ENCODE data around the gene PTP4A2. TPM values are rescaled to one million over a fixed set of nuclear protein-coding genes. Genes with fewer than 3 reads are reported as not detected.

PTP4A2 gene
- total RNA-seq, 1 experiment from 2014 or later, result 201 TPM

DNA sequence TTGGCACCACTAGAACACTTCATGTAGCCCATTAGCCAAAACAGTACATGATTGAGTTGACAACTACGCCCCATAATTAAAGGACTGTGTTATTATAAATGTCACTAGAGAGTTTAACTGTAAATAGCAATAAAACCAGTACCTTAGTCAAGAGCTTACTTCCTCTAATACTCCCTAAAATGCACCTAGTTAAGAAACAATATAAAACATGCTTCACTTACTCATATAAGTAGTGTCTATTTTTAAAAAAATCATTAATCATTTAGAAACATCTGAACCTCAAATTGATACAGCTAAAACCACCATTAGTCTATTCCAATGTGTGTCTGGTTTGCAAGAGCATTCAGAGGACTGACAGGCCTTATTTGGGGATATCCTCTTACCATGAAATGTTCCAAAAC is 25.3 kb downstream of the PTP4A2 start:
- peaks cover 87% of the 10 kb centered on the region for H3K36me3 ChIP-seq (ENCODE audit: low read depth)
- ChIA-PET CTCF (interaction anchor here (1.0 kb wide), 1 partner anchor 93 kb away, joined by 4 read pairs; no protein-coding TSS in a partner anchor), POLR2A (ENCODE audit: unreplicated experiment) (interaction anchor here (0.6 kb wide), 1 partner anchor 101 kb away, joined by 22 read pairs; the partner anchor contains the start of gene KHDRBS1)
- H3K9me3 ChIP-seq (ENCODE audit: insufficient read depth, low read depth), result no peaks in the 10 kb centered on the region
- H3K4me2 ChIP-seq, result no peak overlapping the region
- H3K4me3 ChIP-seq, result no peak overlapping the region
- H3K9me2 ChIP-seq (ENCODE audit: insufficient read depth), result no peaks in the 10 kb centered on the region
- peaks cover 21% of the 10 kb centered on the region; the same call in 1 of the 2 replicates for H3K4me1 ChIP-seq (replicated peaks; ENCODE audit: insufficient read depth)
- no peak for DNase-seq
- intact Hi-C loops (cut with micrococcal nuclease; ENCODE audit: unreplicated experiment), result no loop called here
- H3K79me2 ChIP-seq (ENCODE audit: low read depth), result peaks cover 92% of the 10 kb centered on the region
- peaks cover 91% of the 10 kb centered on the region for H4K20me1 ChIP-seq (ENCODE audit: insufficient read depth)
- no peaks in the 10 kb centered on the region for H3K27me3 ChIP-seq (ENCODE audit: insufficient read depth, low read depth)
- no peak overlapping the region for H2AFZ ChIP-seq
- peak overlapping the region; percentile 10 for H3K27ac ChIP-seq
- no TSS peak for BruUV-seq (replicated peaks)
- TF ChIP-seq, protein P1, sequence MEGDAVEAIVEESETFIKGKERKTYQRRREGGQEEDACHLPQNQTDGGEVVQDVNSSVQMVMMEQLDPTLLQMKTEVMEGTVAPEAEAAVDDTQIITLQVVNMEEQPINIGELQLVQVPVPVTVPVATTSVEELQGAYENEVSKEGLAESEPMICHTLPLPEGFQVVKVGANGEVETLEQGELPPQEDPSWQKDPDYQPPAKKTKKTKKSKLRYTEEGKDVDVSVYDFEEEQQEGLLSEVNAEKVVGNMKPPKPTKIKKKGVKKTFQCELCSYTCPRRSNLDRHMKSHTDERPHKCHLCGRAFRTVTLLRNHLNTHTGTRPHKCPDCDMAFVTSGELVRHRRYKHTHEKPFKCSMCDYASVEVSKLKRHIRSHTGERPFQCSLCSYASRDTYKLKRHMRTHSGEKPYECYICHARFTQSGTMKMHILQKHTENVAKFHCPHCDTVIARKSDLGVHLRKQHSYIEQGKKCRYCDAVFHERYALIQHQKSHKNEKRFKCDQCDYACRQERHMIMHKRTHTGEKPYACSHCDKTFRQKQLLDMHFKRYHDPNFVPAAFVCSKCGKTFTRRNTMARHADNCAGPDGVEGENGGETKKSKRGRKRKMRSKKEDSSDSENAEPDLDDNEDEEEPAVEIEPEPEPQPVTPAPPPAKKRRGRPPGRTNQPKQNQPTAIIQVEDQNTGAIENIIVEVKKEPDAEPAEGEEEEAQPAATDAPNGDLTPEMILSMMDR (conservative IDR thresholded peaks at IDR 0.05), result no peak
- no peak for TF ChIP-seq EZH2 (IDR thresholded peaks at IDR 0.05; ENCODE audit: low read depth)
- peaks cover 89% of the 10 kb centered on the region for H3F3A ChIP-seq (ENCODE audit: insufficient read depth, low read depth)

DNA sequence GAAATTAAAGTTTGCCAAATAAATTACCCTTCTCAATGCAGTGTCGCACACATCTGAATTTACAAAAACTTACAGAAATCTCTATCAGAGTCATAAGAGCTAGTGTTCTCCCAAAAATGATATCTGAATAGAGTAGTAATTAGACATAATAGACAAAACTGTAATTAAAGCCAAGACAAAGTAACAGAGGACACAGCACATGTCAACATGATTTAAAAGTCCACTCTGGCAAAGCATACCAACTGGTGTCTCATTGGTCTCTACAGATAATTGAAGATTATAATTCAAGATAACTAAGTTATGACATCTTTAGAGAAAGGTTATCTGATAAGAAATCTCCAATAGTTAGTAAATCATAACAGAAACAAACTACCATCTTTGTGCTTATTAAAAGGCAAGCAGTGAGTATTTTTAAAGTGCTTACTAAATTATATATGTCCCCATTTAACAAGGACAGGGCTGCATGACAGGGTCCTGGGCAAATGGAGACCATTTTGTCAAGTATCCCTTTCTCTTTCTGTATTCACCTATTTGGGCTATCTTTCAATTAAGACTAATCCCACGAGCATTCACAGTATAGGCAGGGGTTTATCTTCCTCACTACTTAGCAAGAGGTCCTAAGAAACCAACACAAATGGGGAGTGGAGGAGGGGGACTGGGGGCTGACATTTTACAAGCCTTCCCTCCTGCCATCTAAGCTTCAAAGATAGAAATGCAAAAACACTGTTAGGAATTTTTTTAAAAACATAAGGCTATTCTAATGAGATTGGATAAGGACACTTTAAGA is 26.0 kb downstream of the PTP4A2 start:
- no peaks in the 10 kb centered on the region for H3K9me2 ChIP-seq (ENCODE audit: insufficient read depth)
- CTCF ChIA-PET, result interaction anchor here (0.6 kb wide), 1 partner anchor 1132 kb away, joined by 8 read pairs; no protein-coding TSS in a partner anchor
- peaks cover 90% of the 10 kb centered on the region for H4K20me1 ChIP-seq (ENCODE audit: insufficient read depth)
- H3K9me3 ChIP-seq (ENCODE audit: insufficient read depth, low read depth), result no peaks in the 10 kb centered on the region
- DNase-seq, result no peak
- H3K79me2 ChIP-seq (ENCODE audit: low read depth), result peaks cover 91% of the 10 kb centered on the region
- H3K36me3 ChIP-seq (ENCODE audit: low read depth), result peaks cover 89% of the 10 kb centered on the region
- no peaks in the 10 kb centered on the region for H3K27me3 ChIP-seq (ENCODE audit: insufficient read depth, low read depth)
- H3K4me2 ChIP-seq, result no peak overlapping the region
- no TSS peak for BruUV-seq (replicated peaks)
- POLR2A ChIA-PET (ENCODE audit: unreplicated experiment), result interaction anchor here (0.6 kb wide), 1 partner anchor 101 kb away, joined by 22 read pairs; the partner anchor contains the start of gene KHDRBS1
- no peak for TF ChIP-seq EZH2 (IDR thresholded peaks at IDR 0.05; ENCODE audit: low read depth)
- TF ChIP-seq, protein P1 (conservative IDR thresholded peaks at IDR 0.05), result no peak
- H3K4me3 ChIP-seq, result no peak overlapping the region
- intact Hi-C loops (cut with micrococcal nuclease; ENCODE audit: unreplicated experiment), result no loop called here
- H2AFZ ChIP-seq, result no peak overlapping the region
- H3K4me1 ChIP-seq (replicated peaks; ENCODE audit: insufficient read depth), result peaks cover 21% of the 10 kb centered on the region; the same call in 1 of the 2 replicates
- H3F3A ChIP-seq (ENCODE audit: insufficient read depth, low read depth), result peaks cover 89% of the 10 kb centered on the region
- H3K27ac ChIP-seq, result peak overlapping the region; percentile 10

DNA sequence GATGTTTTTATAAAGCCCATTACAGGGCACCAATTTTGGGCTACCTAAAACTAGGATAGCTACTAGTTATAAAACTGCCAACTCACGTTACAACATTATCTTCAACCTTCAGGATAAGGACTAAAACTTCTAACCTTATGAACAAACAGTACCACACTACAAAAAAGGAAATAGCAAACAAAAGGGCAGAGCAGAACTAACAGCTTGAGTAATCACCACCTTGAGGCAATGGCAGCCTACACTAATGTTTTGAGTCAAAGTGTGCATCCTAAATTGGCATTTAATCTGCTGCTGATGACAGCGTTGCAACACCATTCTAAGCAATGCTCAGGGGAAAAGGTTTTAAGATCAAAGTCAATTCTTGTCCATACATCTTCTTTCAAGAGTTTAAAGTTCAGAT is 27.2 kb downstream of the PTP4A2 start:
- Histone ChIP-seq H3K9me2 (ENCODE audit: insufficient read depth) (no peaks in the 10 kb centered on the region), H3K4me2 (0 out of 2 replicates have a peak overlapping the region, but pooled peaks have one; percentile 1), H3K27ac (peak overlapping the region; percentile 9; the same call in 1 of the 2 replicates), H3K4me1 (replicated peaks; ENCODE audit: insufficient read depth) (peaks cover 21% of the 10 kb centered on the region; the same call in 1 of the 2 replicates), H3K36me3 (ENCODE audit: low read depth) (peaks cover 91% of the 10 kb centered on the region), H3F3A (ENCODE audit: insufficient read depth, low read depth) (peaks cover 97% of the 10 kb centered on the region), H4K20me1 (ENCODE audit: insufficient read depth) (peaks cover 90% of the 10 kb centered on the region), H3K9me3 (ENCODE audit: insufficient read depth, low read depth) (no peaks in the 10 kb centered on the region), H3K27me3 (ENCODE audit: insufficient read depth, low read depth) (no peaks in the 10 kb centered on the region), H3K79me2 (ENCODE audit: low read depth) (peaks cover 83% of the 10 kb centered on the region), H2AFZ (no peak overlapping the region), H3K4me3 (no peak overlapping the region)
- POLR2A ChIA-PET (ENCODE audit: unreplicated experiment), result interaction anchor here (0.6 kb wide), 1 partner anchor 152 kb away, joined by 21 read pairs; no protein-coding TSS in a partner anchor
- TF ChIP-seq, protein P1 (conservative IDR thresholded peaks at IDR 0.05), result no peak
- no peak for TF ChIP-seq EZH2 (IDR thresholded peaks at IDR 0.05; ENCODE audit: low read depth)
- no peak for DNase-seq
- CTCF ChIA-PET, result no interaction called here
- no TSS peak for BruUV-seq (replicated peaks)
- intact Hi-C loops (cut with micrococcal nuclease; ENCODE audit: unreplicated experiment), result no loop called here

Data from PC-9 (cell line).